ENCODE results near the gene CNST. TPM values are rescaled to one million over a fixed set of nuclear protein-coding genes. Genes with fewer than 3 reads are reported as not detected.

CNST gene
- total and polyA plus RNA-seq, 2 of the 13 experiments (the other 11 are each of a cell fraction or from before 2014, with no cell fraction given): 6.3 to 12.4 TPM

- no peak for TF ChIP-seq ZNF674 (CRISPR knock-in tag; IDR thresholded peaks at IDR 0.05; ENCODE audit: low read depth)
- TF ChIP-seq ZNF432 (CRISPR knock-in tag; IDR thresholded peaks at IDR 0.05; ENCODE audit: borderline replicate concordance): no peak
- TF ChIP-seq IRF1 (CRISPR knock-in tag; IDR thresholded peaks at IDR 0.05; ENCODE audit: low read depth): no peak
- TF ChIP-seq NR3C1 (CRISPR knock-in tag; IDR thresholded peaks at IDR 0.05): no peak
- peak in 1 of 2 experiments; percentile 65; a peak in 2 of 4 replicates for TF ChIP-seq KLF16 (CRISPR knock-in tag; IDR thresholded peaks at IDR 0.05)
- no peak for TF ChIP-seq ZNF513 (CRISPR knock-in tag; conservative IDR thresholded peaks at IDR 0.05)
- TF ChIP-seq KLF6 (CRISPR knock-in tag; IDR thresholded peaks at IDR 0.05): no peak
- TF ChIP-seq ZNF709 (CRISPR knock-in tag; IDR thresholded peaks at IDR 0.05): 0 out of 2 replicates have a peak, but pooled peaks have one; percentile 70
- no peak for TF ChIP-seq ZBED4 (CRISPR knock-in tag; IDR thresholded peaks at IDR 0.05; ENCODE audit: borderline replicate concordance)
- TF ChIP-seq ZNF503 (CRISPR knock-in tag; IDR thresholded peaks at IDR 0.05): peak; percentile 92
- no peak; the same call in 1 of the 2 replicates for TF ChIP-seq MYPOP (CRISPR knock-in tag; IDR thresholded peaks at IDR 0.05)
- TF ChIP-seq ZNF263 (CRISPR knock-in tag; IDR thresholded peaks at IDR 0.05): no peak
- TF ChIP-seq ZFP41 (CRISPR knock-in tag; IDR thresholded peaks at IDR 0.05; ENCODE audit: borderline replicate concordance): no peak
- TF ChIP-seq SIX4 (CRISPR knock-in tag; IDR thresholded peaks at IDR 0.05): peak; percentile 96
These were observed 17.4 kb downstream of the CNST start (continued) for GRCh38 chr1:246583448-246584185.

Measured in HepG2 (cell line).